B cell (primary cell): ENCODE measurements around the gene PCSK1. TPM values are rescaled to one million over a fixed set of nuclear protein-coding genes. Genes with fewer than 3 reads are reported as not detected.
A peak's percentile ranks its signal among the peaks of the same experiment; 100 is the strongest.

ENCODE experiments used
- ATAC-seq: fragments of 200-7000 bp; cut with Tn5 transposase; one replicate; pipeline ENCODE4 v1.10.0; 2021; ENCODE audit warnings: low read depth, mild to moderate bottlenecking, moderate number of reproducible peaks, moderate library complexity
- CTCF ChIA-PET: fragments of 350-600 bp; sonication (Branson Sonifier 250); formaldehyde crosslinking; loops from one replicate; lab custom pipeline; 2021; ENCODE audit warnings: antibody characterized with exemption, inconsistent platforms; lab: Charles Lee
- POLR2A ChIA-PET: fragments of 350-600 bp; sonication (Branson Sonifier 250); formaldehyde crosslinking; loops from one replicate; lab custom pipeline; 2021; ENCODE audit warnings: antibody characterized with exemption; lab: Charles Lee
- DNase-seq: peaks from one replicate; pipeline ENCODE4 v3.0.0; 2013
- H2AFZ ChIP-seq: 2 replicates; pipeline ENCODE4 v1.6.1; 2012; ENCODE audit warnings: mild to moderate bottlenecking, low read depth, low read length; ENCODE audit not compliant: insufficient read depth, poor library complexity, severe bottlenecking
- H3K27ac ChIP-seq, 2 donors: 1 replicate in 1 of 2; 2 replicates in 1 of 2; pipeline ENCODE4 v1.5.1; 2012 to 2013; ENCODE audit warnings: low read length in 2 of 2, mild to moderate bottlenecking in 2 of 2, moderate library complexity in 1 of 2
- H3K27me3 ChIP-seq, 4 experiments: fragments of 200-600 bp in 1 of 4; sonication (generic) in 1 of 4; replicated peaks in 1 of 4; 1 replicate in 2 of 4; 2 replicates in 2 of 4; pipeline versions ENCODE4 v1.6.1 to v1.7.0; 2013 to 2016; ENCODE audit warnings: low read length in 3 of 4, mild to moderate bottlenecking in 2 of 4, mixed read lengths in 1 of 4, moderate library complexity in 1 of 4; ENCODE audit not compliant: insufficient read depth in 4 of 4, control insufficient read depth in 3 of 4; ENCODE audit errors: control extremely low read depth in 1 of 4
- H3K36me3 ChIP-seq, 2 experiments: replicated peaks in 1 of 2; 1 replicate in 1 of 2; 2 replicates in 1 of 2; pipeline versions ENCODE4 v1.6.1 to v1.7.1; 2013; ENCODE audit warnings: low read length in 1 of 2; ENCODE audit not compliant: insufficient read depth in 2 of 2, control insufficient read depth in 1 of 2; ENCODE audit errors: control extremely low read depth in 1 of 2, extremely low read depth in 1 of 2
- H3K4me1 ChIP-seq, 2 donors: fragments of 200-600 bp in 1 of 2; sonication (generic) in 1 of 2; 1 replicate in 1 of 2; 2 replicates in 1 of 2; pipeline versions ENCODE4 v1.5.1 to v1.6.1; 2013 to 2017; ENCODE audit warnings: low read length in 2 of 2; ENCODE audit not compliant: control insufficient read depth in 2 of 2, insufficient read depth in 2 of 2
- H3K4me2 ChIP-seq: replicated peaks from 2 replicates; pipeline ENCODE3; 2012; ENCODE audit warnings: mild to moderate bottlenecking, low read depth, low read length; ENCODE audit not compliant: poor library complexity, severe bottlenecking
- H3K4me3 ChIP-seq, 5 experiments: fragments of 200-600 bp in 1 of 5; sonication (generic) in 1 of 5; 1 replicate in 3 of 5; 2 replicates in 2 of 5; pipeline versions ENCODE4 v1.5.1 to v1.7.0; 2011 to 2016; ENCODE audit warnings: low read length in 4 of 5, mild to moderate bottlenecking in 4 of 5, low read depth in 2 of 5, control low read depth in 1 of 5, moderate library complexity in 1 of 5; ENCODE audit not compliant: insufficient read depth in 1 of 5; ENCODE audit errors: control extremely low read depth in 1 of 5, extremely low read depth in 1 of 5
- H3K79me2 ChIP-seq: fragments of 200-600 bp; sonication (generic); one replicate; pipeline ENCODE4 v1.6.0; 2016; ENCODE audit warnings: low read length; ENCODE audit not compliant: control insufficient read depth, insufficient read depth
- H3K9ac ChIP-seq: fragments of 200-600 bp; sonication (generic); 2 replicates; pipeline ENCODE4 v1.6.1; 2017; ENCODE audit warnings: mild to moderate bottlenecking, low read length, moderate library complexity
- H3K9me3 ChIP-seq, 3 donors: one replicate each; pipeline versions ENCODE4 v1.6.1 to v1.7.1; 2013; ENCODE audit warnings: low read length in 2 of 3; ENCODE audit not compliant: control insufficient read depth in 2 of 3, insufficient read depth in 1 of 3; ENCODE audit errors: control extremely low read depth in 1 of 3
- H4K20me1 ChIP-seq: 2 replicates; pipeline ENCODE4 v1.6.0; 2012; ENCODE audit warnings: mild to moderate bottlenecking, low read length; ENCODE audit not compliant: insufficient read depth, control insufficient read depth, poor library complexity, severe bottlenecking
- H3K27ac Mint-ChIP-seq: one replicate; pipeline ENCODE4 v1.8.0; 2021; ENCODE audit warnings: mixed read lengths
- H3K27me3 Mint-ChIP-seq: one replicate; pipeline ENCODE4 v1.8.0; 2021; ENCODE audit warnings: mixed read lengths
- H3K4me1 Mint-ChIP-seq: one replicate; pipeline ENCODE4 v1.8.0; 2021; ENCODE audit warnings: mixed read lengths
- H3K4me3 Mint-ChIP-seq: one replicate; pipeline ENCODE4 v1.8.0; 2021; ENCODE audit warnings: mixed read lengths
- H3K9me3 Mint-ChIP-seq: one replicate; pipeline ENCODE4 v1.8.0; 2022; ENCODE audit warnings: mixed read lengths; ENCODE audit not compliant: insufficient read depth
- EZH2 ChIP-seq: IDR thresholded peaks from 2 replicates; pipeline ENCODE4 v1.6.1; 2012; ENCODE audit warnings: borderline replicate concordance, low read depth, mild to moderate bottlenecking, moderate library complexity, low read length; ENCODE audit not compliant: insufficient read depth, poor library complexity, severe bottlenecking
- whole genome bisulfite sequencing: methylation state at CpG from one replicate; pipeline ENCODE4 v1.1.5; 2013; ENCODE audit warnings: missing lambda C conversion rate; ENCODE audit not compliant: insufficient coverage; 5-methylcytosine and 5-hydroxymethylcytosine counted together
- intact Hi-C: fragments of 100-400 bp; cut with micrococcal nuclease; formaldehyde crosslinking; loops from one replicate; pipeline ENCODE4 v1.10.0; 2022
- polyA minus RNA-seq: library from RNA; depleted of rRNA, polyadenylated mRNA; stranded (reverse); fragments of >200 nt; gene quantifications from 2 replicates; pipeline ENCODE4 v1.2.3, GENCODE V29; 2012
- polyA plus RNA-seq: library from polyadenylated mRNA; depleted of rRNA; stranded (reverse); fragments of >200 nt; gene quantifications from 2 replicates; pipeline ENCODE4 v1.2.3, GENCODE V29; 2012
- total RNA-seq, 2 donors: library from RNA; stranded (reverse); fragments of 120-200 nt in 1 of 2; gene quantifications; 1 replicate in 1 of 2; 2 replicates in 1 of 2; pipeline versions ENCODE4 v1.2.3 to v1.2.4, GENCODE V29; 2013 to 2022
- TF ChIP-seq, protein P1 (sequence below): fragments of 200-600 bp; IDR thresholded peaks from one replicate; pipeline ENCODE4 v1.8.0; 2022; ENCODE audit warnings: antibody characterized with exemption, mild to moderate bottlenecking

The PCSK1 gene
- not detected in 2 replicates for total RNA-seq
- total RNA-seq (2013): not detected
- not detected in 2 replicates for polyA plus RNA-seq
- not detected in 2 replicates for polyA minus RNA-seq

GRCh38 chr5:96433066-96433447, at the start of gene PCSK1:
PCSK1 (minus strand) TSS chr5:96433248; CDS start chr5:96433042, 206 bp downstream.
- intact Hi-C loops: no loop called here
- peaks cover 27% of the 10 kb centered on the region for H3K4me1 Mint-ChIP-seq
- no peaks in the 10 kb centered on the region for H3K36me3 ChIP-seq
- H3K9ac ChIP-seq: peak within 1 kb of the TSS; percentile 25
- no peak for DNase-seq
- H3K4me1 ChIP-seq: peaks cover 22 to 25% of the 10 kb centered on the region in 2 donors
- H3K79me2 ChIP-seq: no peaks in the 10 kb centered on the region
- 20% methylated on average over 16 of the region's 19 CpGs for WGBS
- H3K27ac Mint-ChIP-seq: no peak within 1 kb of the TSS
- peaks cover 59% of the 10 kb centered on the region for H3K27me3 Mint-ChIP-seq
- peak within 1 kb of the TSS; percentile 51 for H3K4me2 ChIP-seq
- no peak for ATAC-seq
- no peak within 1 kb of the TSS for H3K27ac ChIP-seq
- peaks cover 0 to 43% (median 34%) of the 10 kb centered on the region in 4 experiments for H3K27me3 ChIP-seq
- ChIA-PET CTCF (no interaction called here), POLR2A (no interaction called here)
- peaks cover 0 to 23% (median 0%) of the 10 kb centered on the region in 3 donors for H3K9me3 ChIP-seq
- peak within 1 kb of the TSS in 1 of 5 experiments; percentile 21 for H3K4me3 ChIP-seq
- H4K20me1 ChIP-seq: no peaks in the 10 kb centered on the region
- peak within 1 kb of the TSS; percentile 20 for H3K4me3 Mint-ChIP-seq
- no peak within 1 kb of the TSS for H2AFZ ChIP-seq
- no peaks in the 10 kb centered on the region for H3K9me3 Mint-ChIP-seq
- no peak for TF ChIP-seq EZH2
- TF ChIP-seq, protein P1, sequence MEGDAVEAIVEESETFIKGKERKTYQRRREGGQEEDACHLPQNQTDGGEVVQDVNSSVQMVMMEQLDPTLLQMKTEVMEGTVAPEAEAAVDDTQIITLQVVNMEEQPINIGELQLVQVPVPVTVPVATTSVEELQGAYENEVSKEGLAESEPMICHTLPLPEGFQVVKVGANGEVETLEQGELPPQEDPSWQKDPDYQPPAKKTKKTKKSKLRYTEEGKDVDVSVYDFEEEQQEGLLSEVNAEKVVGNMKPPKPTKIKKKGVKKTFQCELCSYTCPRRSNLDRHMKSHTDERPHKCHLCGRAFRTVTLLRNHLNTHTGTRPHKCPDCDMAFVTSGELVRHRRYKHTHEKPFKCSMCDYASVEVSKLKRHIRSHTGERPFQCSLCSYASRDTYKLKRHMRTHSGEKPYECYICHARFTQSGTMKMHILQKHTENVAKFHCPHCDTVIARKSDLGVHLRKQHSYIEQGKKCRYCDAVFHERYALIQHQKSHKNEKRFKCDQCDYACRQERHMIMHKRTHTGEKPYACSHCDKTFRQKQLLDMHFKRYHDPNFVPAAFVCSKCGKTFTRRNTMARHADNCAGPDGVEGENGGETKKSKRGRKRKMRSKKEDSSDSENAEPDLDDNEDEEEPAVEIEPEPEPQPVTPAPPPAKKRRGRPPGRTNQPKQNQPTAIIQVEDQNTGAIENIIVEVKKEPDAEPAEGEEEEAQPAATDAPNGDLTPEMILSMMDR: no peak

DNA sequence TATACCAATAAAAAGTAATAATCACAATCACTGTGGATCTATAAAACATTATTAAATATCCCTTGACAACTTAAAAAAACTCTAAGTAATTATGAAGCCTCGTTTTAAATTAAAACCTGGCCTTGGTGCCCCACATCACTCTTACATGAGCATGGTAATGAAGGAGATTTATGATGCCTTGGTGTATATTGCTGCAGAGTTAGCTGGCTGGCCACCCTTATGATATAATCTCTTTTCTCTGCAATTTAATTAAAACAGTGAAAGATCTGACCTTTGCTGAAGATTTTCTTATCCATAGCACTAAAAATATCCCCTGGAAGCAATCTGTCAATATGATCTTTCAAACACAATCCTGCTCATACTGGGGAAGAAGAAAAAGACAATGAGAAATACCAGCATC, 48.8 kb upstream of the PCSK1 start:
- no peak overlapping the region for H3K4me2 ChIP-seq
- Mint-ChIP-seq H3K9me3 (no peaks in the 10 kb centered on the region), H3K4me1 (no peaks in the 10 kb centered on the region), H3K27me3 (peaks cover 6% of the 10 kb centered on the region), H3K4me3 (no peak overlapping the region), H3K27ac (no peak overlapping the region)
- DNase-seq (no peak), ATAC-seq (no peak)
- H3K4me3 ChIP-seq: no peak overlapping the region
- no peaks in the 10 kb centered on the region for H3K4me1 ChIP-seq
- ChIA-PET POLR2A (no interaction called here), CTCF (no interaction called here)
- no peaks in the 10 kb centered on the region for H3K27me3 ChIP-seq
- H4K20me1 ChIP-seq: no peaks in the 10 kb centered on the region
- WGBS: no CpG with 5 or more reads among the region's 1 CpG
- no peak overlapping the region for H3K9ac ChIP-seq
- no peak overlapping the region for H2AFZ ChIP-seq
- TF ChIP-seq EZH2: no peak
- TF ChIP-seq, protein P1: no peak
- intact Hi-C loops: no loop called here
- H3K27ac ChIP-seq: no peak overlapping the region
- no peaks in the 10 kb centered on the region for H3K79me2 ChIP-seq
- no peaks in the 10 kb centered on the region for H3K9me3 ChIP-seq
- no peaks in the 10 kb centered on the region for H3K36me3 ChIP-seq
